IPS-NIHi7 (cell line): ENCODE data around the gene UNC5C.

ENCODE experiments used
- DNase-seq: peaks from one replicate; pipeline ENCODE4 v3.0.0; 2012; ENCODE audit warnings: mixed read lengths; ENCODE audit errors: extremely low spot score

The UNC5C gene

GRCh38 chr4:95220205-95221175 lies 328.3 kb downstream of the UNC5C start:
- DNase-seq = no peak

- DNase-seq = no peak
Observed at GRCh38 chr4:95219109-95219508, 329.7 kb downstream of the UNC5C start.

- no peak for DNase-seq
Observed at GRCh38 chr4:95217197-95217596, 331.6 kb downstream of the UNC5C start.

GRCh38 chr4:95216636-95217035 lies 332.1 kb downstream of the UNC5C start:
- DNase-seq = no peak

- no peak for DNase-seq
Observed at GRCh38 chr4:95215991-95216605, 332.7 kb downstream of the UNC5C start.

GRCh38 chr4:95215043-95215442 lies 333.7 kb downstream of the UNC5C start:
- DNase-seq = no peak

- no peak for DNase-seq
Observed at GRCh38 chr4:95214408-95214807, 334.4 kb downstream of the UNC5C start.

GRCh38 chr4:95213366-95213765 lies 335.4 kb downstream of the UNC5C start:
- no peak for DNase-seq

- DNase-seq = no peak
Observed at GRCh38 chr4:95212692-95213091, 336.1 kb downstream of the UNC5C start.

- no peak for DNase-seq
Observed at GRCh38 chr4:95209927-95210326, 338.8 kb downstream of the UNC5C start.

GRCh38 chr4:95204873-95205272 lies 343.9 kb downstream of the UNC5C start:
- DNase-seq = peak; percentile 65

- no peak for DNase-seq
Observed at GRCh38 chr4:95204267-95204844, 344.4 kb downstream of the UNC5C start.

GRCh38 chr4:95198961-95199360 lies 349.8 kb downstream of the UNC5C start:
- DNase-seq = no peak

- DNase-seq = no peak
Observed at GRCh38 chr4:95197353-95197752, 351.4 kb downstream of the UNC5C start.

- no peak for DNase-seq
Observed at GRCh38 chr4:95193391-95194224, 355.2 kb downstream of the UNC5C start.

GRCh38 chr4:95191537-95191936 lies 357.2 kb downstream of the UNC5C start:
- no peak for DNase-seq

GRCh38 chr4:95190751-95191436 lies 357.9 kb downstream of the UNC5C start:
- no peak for DNase-seq

- DNase-seq = no peak
Observed at GRCh38 chr4:95188701-95189370, 359.9 kb downstream of the UNC5C start.

- DNase-seq = no peak
Observed at GRCh38 chr4:95186666-95187065, 362.1 kb downstream of the UNC5C start.

- DNase-seq = no peak
Observed at GRCh38 chr4:95183656-95184408, 364.9 kb downstream of the UNC5C start.
